Lower leg skin (tissue), 4 donors: ENCODE measurements around the gene PLEKHG4B. TPM values are rescaled to one million over a fixed set of nuclear protein-coding genes. Genes with fewer than 3 reads are reported as not detected.

ENCODE experiments used
- DNase-seq, 2 donors: peaks; one replicate each; pipeline ENCODE4 v3.0.0-alpha.2; 2019; ENCODE audit warnings: low spot score in 2 of 2
- H3K4me3 ChIP-seq: fragments of 200-600 bp; sonication (generic); 2 replicates; pipeline ENCODE4 v1.5.1; 2017; ENCODE audit warnings: mild to moderate bottlenecking, low read depth; ENCODE audit not compliant: poor library complexity, severe bottlenecking
- CTCF ChIP-seq, 3 donors: fragments of 450-650 bp; IDR thresholded peaks; one replicate each; pipeline ENCODE4 v1.5.1; 2016; ENCODE audit warnings: antibody characterized with exemption in 3 of 3, mild to moderate bottlenecking in 3 of 3, moderate library complexity in 2 of 3
- POLR2A ChIP-seq, 2 donors: fragments of 450-650 bp; IDR thresholded peaks; one replicate each; pipeline ENCODE4 v1.6.1; 2016 to 2017; ENCODE audit warnings: antibody characterized with exemption in 2 of 2, mild to moderate bottlenecking in 1 of 2, moderate library complexity in 1 of 2
- WGBS, 2 donors: methylation state at CpG; one replicate each; pipeline ENCODE4 v1.1.5; 2018; 5-methylcytosine and 5-hydroxymethylcytosine counted together
- intact Hi-C: fragments of 100-400 bp; cut with DNase I; formaldehyde crosslinking; loops from one replicate; pipeline ENCODE4 v1.15.0; 2023; ENCODE audit warnings: low total_unique reads
- total RNA-seq, 4 donors: library from RNA; depleted of rRNA; stranded (reverse); fragments of >200 nt; gene quantifications; one replicate each; pipeline ENCODE4 v1.1.0, GENCODE V29; 2016

The PLEKHG4B gene
- total RNA-seq, 4 donors from 2014 or later: 0.17 to 2.1 (median 0.36) TPM

GRCh38 chr5:85334-85995 lies 6.5 kb upstream of the PLEKHG4B start:
- intact Hi-C loops: no loop called here
- 89 to 90% methylated on average over 21 to 22 of the region's 22 CpGs for WGBS, 2 donors
- TF ChIP-seq CTCF (IDR thresholded peaks at IDR 0.05) (no peak), POLR2A (IDR thresholded peaks at IDR 0.05) (no peak)
- DNase-seq: peak in 1 of 2 donors; percentile 72
- H3K4me3 ChIP-seq: no peak overlapping the region

GRCh38 chr5:89337-90286 lies 2.4 kb upstream of the PLEKHG4B start:
- H3K4me3 ChIP-seq: no peak overlapping the region
- TF ChIP-seq CTCF (IDR thresholded peaks at IDR 0.05): no peak
- no peak for TF ChIP-seq POLR2A (IDR thresholded peaks at IDR 0.05)
- intact Hi-C loops: no loop called here
- 65 to 75% methylated on average over 17 of the region's 17 CpGs for WGBS, 2 donors
- peak in 1 of 2 donors; percentile 34 for DNase-seq

GRCh38 chr5:90590-91547 lies 1.1 kb upstream of the PLEKHG4B start:
- 43 to 46% methylated on average over 16 to 18 of the region's 18 CpGs for WGBS, 2 donors
- TF ChIP-seq CTCF (IDR thresholded peaks at IDR 0.05) (no peak), POLR2A (IDR thresholded peaks at IDR 0.05) (no peak)
- intact Hi-C loops: no loop called here
- no peak overlapping the region for H3K4me3 ChIP-seq
- peak in 1 of 2 donors; percentile 81 for DNase-seq

- TF ChIP-seq CTCF (IDR thresholded peaks at IDR 0.05) (no peak), POLR2A (IDR thresholded peaks at IDR 0.05) (no peak)
- DNase-seq: peak in 1 of 2 donors; percentile 74
- 8 to 17% methylated on average over 16 to 32 of the region's 37 CpGs for WGBS, 2 donors
- intact Hi-C loops: no loop called here
- no peak overlapping the region for H3K4me3 ChIP-seq
Measured at GRCh38 chr5:92401-93220, 643 bp downstream of the PLEKHG4B start.
